Measurements from ENCODE around the gene KPNA4.
A peak's percentile ranks its signal among the peaks of the same experiment; 100 is the strongest.

The KPNA4 gene

DNA sequence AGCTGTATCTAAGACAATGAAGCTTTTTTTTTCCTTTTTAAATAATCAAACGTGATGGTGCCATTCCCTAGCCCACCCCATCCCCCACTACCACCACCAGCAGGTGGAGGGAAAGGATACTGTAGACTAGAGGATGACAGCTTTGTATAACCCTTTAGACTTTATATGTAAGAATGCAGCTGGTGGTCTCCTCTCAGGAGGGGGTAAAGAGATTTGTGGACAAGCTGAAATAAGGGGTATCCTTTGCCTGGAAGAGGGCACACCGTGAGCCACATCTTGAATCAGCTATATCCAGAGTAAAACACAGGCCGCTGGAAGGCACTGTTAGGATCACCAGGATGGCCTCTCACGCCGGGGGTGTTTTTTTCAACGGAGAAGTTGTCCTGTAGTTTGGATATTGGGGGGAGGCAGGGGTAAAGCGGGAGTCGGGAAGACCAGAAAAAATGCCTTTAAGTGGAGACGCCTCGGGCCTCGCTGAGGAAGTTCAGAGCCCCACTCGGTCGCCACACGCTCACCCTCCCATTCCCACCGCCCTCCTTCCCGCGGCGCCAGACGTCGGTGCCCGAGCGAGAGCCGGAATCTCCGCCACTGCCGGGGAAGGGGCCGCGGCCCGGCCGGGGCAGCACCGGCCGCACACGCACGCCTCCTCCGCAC is 986 bp downstream of the KPNA4 start:
- ATAC-seq = no peak
- no peak for TF ChIP-seq BACH2 (CRISPR knock-in tag; IDR thresholded peaks at IDR 0.05; ENCODE audit: borderline replicate concordance)
- TF ChIP-seq, protein P1, sequence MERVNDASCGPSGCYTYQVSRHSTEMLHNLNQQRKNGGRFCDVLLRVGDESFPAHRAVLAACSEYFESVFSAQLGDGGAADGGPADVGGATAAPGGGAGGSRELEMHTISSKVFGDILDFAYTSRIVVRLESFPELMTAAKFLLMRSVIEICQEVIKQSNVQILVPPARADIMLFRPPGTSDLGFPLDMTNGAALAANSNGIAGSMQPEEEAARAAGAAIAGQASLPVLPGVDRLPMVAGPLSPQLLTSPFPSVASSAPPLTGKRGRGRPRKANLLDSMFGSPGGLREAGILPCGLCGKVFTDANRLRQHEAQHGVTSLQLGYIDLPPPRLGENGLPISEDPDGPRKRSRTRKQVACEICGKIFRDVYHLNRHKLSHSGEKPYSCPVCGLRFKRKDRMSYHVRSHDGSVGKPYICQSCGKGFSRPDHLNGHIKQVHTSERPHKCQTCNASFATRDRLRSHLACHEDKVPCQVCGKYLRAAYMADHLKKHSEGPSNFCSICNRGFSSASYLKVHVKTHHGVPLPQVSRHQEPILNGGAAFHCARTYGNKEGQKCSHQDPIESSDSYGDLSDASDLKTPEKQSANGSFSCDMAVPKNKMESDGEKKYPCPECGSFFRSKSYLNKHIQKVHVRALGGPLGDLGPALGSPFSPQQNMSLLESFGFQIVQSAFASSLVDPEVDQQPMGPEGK (CRISPR knock-in tag; IDR thresholded peaks at IDR 0.05; ENCODE audit: borderline replicate concordance) = no peak
- TF ChIP-seq ESRRG (CRISPR knock-in tag; IDR thresholded peaks at IDR 0.05) = no peak
- TF ChIP-seq, protein P2, sequence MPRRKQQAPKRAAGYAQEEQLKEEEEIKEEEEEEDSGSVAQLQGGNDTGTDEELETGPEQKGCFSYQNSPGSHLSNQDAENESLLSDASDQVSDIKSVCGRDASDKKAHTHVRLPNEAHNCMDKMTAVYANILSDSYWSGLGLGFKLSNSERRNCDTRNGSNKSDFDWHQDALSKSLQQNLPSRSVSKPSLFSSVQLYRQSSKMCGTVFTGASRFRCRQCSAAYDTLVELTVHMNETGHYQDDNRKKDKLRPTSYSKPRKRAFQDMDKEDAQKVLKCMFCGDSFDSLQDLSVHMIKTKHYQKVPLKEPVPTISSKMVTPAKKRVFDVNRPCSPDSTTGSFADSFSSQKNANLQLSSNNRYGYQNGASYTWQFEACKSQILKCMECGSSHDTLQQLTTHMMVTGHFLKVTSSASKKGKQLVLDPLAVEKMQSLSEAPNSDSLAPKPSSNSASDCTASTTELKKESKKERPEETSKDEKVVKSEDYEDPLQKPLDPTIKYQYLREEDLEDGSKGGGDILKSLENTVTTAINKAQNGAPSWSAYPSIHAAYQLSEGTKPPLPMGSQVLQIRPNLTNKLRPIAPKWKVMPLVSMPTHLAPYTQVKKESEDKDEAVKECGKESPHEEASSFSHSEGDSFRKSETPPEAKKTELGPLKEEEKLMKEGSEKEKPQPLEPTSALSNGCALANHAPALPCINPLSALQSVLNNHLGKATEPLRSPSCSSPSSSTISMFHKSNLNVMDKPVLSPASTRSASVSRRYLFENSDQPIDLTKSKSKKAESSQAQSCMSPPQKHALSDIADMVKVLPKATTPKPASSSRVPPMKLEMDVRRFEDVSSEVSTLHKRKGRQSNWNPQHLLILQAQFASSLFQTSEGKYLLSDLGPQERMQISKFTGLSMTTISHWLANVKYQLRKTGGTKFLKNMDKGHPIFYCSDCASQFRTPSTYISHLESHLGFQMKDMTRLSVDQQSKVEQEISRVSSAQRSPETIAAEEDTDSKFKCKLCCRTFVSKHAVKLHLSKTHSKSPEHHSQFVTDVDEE (CRISPR knock-in tag; IDR thresholded peaks at IDR 0.05) = no peak
- TF ChIP-seq, protein P3, sequence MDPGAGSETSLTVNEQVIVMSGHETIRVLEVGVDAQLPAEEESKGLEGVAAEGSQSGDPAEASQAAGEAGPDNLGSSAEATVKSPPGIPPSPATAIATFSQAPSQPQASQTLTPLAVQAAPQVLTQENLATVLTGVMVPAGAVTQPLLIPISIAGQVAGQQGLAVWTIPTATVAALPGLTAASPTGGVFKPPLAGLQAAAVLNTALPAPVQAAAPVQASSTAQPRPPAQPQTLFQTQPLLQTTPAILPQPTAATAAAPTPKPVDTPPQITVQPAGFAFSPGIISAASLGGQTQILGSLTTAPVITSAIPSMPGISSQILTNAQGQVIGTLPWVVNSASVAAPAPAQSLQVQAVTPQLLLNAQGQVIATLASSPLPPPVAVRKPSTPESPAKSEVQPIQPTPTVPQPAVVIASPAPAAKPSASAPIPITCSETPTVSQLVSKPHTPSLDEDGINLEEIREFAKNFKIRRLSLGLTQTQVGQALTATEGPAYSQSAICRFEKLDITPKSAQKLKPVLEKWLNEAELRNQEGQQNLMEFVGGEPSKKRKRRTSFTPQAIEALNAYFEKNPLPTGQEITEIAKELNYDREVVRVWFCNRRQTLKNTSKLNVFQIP (CRISPR knock-in tag; IDR thresholded peaks at IDR 0.05; ENCODE audit: borderline replicate concordance, low read depth) = no peak

DNA sequence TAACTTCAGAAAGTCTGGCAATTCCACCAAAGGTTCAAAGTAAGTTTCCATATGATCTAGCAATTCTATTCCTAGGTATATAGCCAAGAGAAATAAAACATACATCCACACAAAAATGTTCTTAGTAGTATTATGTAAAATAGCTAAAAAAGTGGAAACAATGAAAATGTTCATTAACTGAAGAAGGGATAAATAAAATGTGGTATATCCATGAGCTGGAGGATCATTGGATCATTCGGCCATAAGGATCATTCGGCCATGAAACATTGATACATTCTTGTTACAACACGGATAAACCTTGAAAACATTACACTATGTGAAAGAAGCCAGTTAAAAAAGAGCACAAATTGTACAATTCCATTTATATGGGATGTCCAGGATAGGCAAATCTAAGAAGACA is 2.4 kb downstream of the KPNA4 start:
- peak; percentile 95 for TF ChIP-seq ZNF8 (CRISPR knock-in tag; IDR thresholded peaks at IDR 0.05)
- no peak for TF ChIP-seq ZFP30 (CRISPR knock-in tag; IDR thresholded peaks at IDR 0.05)
- TF ChIP-seq CSDC2 (CRISPR knock-in tag; IDR thresholded peaks at IDR 0.05) = no peak
- no peak for TF ChIP-seq ZNF565 (CRISPR knock-in tag; conservative IDR thresholded peaks at IDR 0.05; ENCODE audit: low read depth)
- no peak for TF ChIP-seq BACH2 (CRISPR knock-in tag; IDR thresholded peaks at IDR 0.05; ENCODE audit: borderline replicate concordance)
- TF ChIP-seq SNAI2 (CRISPR knock-in tag; IDR thresholded peaks at IDR 0.05) = no peak
- no peak for ATAC-seq

DNA sequence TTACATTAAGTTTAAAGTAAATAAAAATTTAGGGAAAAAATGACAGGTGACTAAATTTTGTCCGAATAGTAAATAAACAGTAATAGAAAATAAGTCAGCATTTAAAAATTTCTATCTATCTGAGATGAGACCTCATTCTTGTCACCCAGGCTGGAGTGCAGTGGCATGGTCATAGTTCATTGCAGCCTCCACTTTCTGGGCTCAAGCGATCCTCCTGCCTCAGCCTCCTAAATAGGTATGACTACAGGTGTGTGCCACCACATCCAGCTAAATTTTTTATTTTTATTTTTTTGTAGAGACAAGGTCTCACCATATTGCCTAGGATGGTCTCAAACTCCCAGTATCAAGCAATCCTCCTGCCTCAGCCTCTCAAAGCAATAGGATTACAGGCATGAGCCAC is 7.8 kb downstream of the KPNA4 start:
- ATAC-seq = no peak
- TF ChIP-seq ZFP3 (CRISPR knock-in tag; IDR thresholded peaks at IDR 0.05) = no peak
- TF ChIP-seq, protein P4, sequence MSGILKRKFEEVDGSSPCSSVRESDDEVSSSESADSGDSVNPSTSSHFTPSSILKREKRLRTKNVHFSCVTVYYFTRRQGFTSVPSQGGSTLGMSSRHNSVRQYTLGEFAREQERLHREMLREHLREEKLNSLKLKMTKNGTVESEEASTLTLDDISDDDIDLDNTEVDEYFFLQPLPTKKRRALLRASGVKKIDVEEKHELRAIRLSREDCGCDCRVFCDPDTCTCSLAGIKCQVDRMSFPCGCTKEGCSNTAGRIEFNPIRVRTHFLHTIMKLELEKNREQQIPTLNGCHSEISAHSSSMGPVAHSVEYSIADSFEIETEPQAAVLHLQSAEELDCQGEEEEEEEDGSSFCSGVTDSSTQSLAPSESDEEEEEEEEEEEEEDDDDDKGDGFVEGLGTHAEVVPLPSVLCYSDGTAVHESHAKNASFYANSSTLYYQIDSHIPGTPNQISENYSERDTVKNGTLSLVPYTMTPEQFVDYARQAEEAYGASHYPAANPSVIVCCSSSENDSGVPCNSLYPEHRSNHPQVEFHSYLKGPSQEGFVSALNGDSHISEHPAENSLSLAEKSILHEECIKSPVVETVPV (CRISPR knock-in tag; IDR thresholded peaks at IDR 0.05) = no peak
- no peak for TF ChIP-seq RARB (CRISPR knock-in tag; IDR thresholded peaks at IDR 0.05)
- no peak for TF ChIP-seq GLIS3 (CRISPR knock-in tag; IDR thresholded peaks at IDR 0.05)
- no peak for TF ChIP-seq ARNTL (CRISPR knock-in tag; IDR thresholded peaks at IDR 0.05; ENCODE audit: borderline replicate concordance, low read depth)
- TF ChIP-seq SNAI2 (CRISPR knock-in tag; IDR thresholded peaks at IDR 0.05) = no peak
- no peak for TF ChIP-seq BACH2 (CRISPR knock-in tag; IDR thresholded peaks at IDR 0.05; ENCODE audit: borderline replicate concordance)
- TF ChIP-seq ZNF8 (CRISPR knock-in tag; IDR thresholded peaks at IDR 0.05) = no peak
- TF ChIP-seq TCF4 (CRISPR knock-in tag; IDR thresholded peaks at IDR 0.05; ENCODE audit: borderline replicate concordance) = no peak
- no peak for TF ChIP-seq TOX (CRISPR knock-in tag; IDR thresholded peaks at IDR 0.05; ENCODE audit: borderline replicate concordance)
- no peak for TF ChIP-seq ESRRG (CRISPR knock-in tag; IDR thresholded peaks at IDR 0.05)
- TF ChIP-seq CSDC2 (CRISPR knock-in tag; IDR thresholded peaks at IDR 0.05) = no peak
- TF ChIP-seq PPARA (CRISPR knock-in tag; IDR thresholded peaks at IDR 0.05; ENCODE audit: borderline replicate concordance) = no peak

DNA sequence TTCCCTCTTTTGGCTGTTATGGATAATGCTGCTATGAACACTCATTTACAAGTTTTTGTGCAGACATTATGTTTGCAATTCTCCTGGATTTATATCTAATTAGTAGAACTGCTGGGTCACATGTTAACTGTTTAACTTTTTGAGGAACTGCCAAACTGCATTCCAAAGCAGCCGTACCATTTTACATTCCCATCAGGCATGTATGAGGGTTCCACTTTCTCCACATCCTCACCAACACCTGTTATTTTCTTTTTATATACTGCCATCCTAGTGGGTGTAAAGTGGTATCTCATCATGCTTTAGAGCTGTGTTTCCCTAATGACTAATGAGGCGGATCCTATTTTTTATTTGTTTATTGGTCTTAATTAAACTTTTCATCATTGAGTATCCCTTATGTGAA is 9.2 kb downstream of the KPNA4 start:
- ATAC-seq = no peak
- TF ChIP-seq ZNF565 (CRISPR knock-in tag; conservative IDR thresholded peaks at IDR 0.05; ENCODE audit: low read depth) (no peak), TOX (CRISPR knock-in tag; IDR thresholded peaks at IDR 0.05; ENCODE audit: borderline replicate concordance) (no peak), ESRRG (CRISPR knock-in tag; IDR thresholded peaks at IDR 0.05) (no peak), PPARA (CRISPR knock-in tag; IDR thresholded peaks at IDR 0.05; ENCODE audit: borderline replicate concordance) (no peak), RARB (CRISPR knock-in tag; IDR thresholded peaks at IDR 0.05) (no peak), ZFP3 (CRISPR knock-in tag; IDR thresholded peaks at IDR 0.05) (no peak), CSDC2 (CRISPR knock-in tag; IDR thresholded peaks at IDR 0.05) (no peak), ZC3H10 (CRISPR knock-in tag; IDR thresholded peaks at IDR 0.05) (no peak), SNAI2 (CRISPR knock-in tag; IDR thresholded peaks at IDR 0.05) (no peak), ARNTL (CRISPR knock-in tag; IDR thresholded peaks at IDR 0.05; ENCODE audit: borderline replicate concordance, low read depth) (no peak), ISL1 (CRISPR knock-in tag; IDR thresholded peaks at IDR 0.05) (no peak), OSR1 (CRISPR knock-in tag; IDR thresholded peaks at IDR 0.05) (no peak)
- TF ChIP-seq, protein P4 (CRISPR knock-in tag; IDR thresholded peaks at IDR 0.05) = no peak
- TF ChIP-seq, protein P5, sequence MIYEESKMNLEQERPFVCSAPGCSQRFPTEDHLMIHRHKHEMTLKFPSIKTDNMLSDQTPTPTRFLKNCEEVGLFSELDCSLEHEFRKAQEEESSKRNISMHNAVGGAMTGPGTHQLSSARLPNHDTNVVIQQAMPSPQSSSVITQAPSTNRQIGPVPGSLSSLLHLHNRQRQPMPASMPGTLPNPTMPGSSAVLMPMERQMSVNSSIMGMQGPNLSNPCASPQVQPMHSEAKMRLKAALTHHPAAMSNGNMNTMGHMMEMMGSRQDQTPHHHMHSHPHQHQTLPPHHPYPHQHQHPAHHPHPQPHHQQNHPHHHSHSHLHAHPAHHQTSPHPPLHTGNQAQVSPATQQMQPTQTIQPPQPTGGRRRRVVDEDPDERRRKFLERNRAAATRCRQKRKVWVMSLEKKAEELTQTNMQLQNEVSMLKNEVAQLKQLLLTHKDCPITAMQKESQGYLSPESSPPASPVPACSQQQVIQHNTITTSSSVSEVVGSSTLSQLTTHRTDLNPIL (CRISPR knock-in tag; IDR thresholded peaks at IDR 0.05; ENCODE audit: low read depth) = no peak
- TF ChIP-seq, protein P1 (CRISPR knock-in tag; IDR thresholded peaks at IDR 0.05; ENCODE audit: borderline replicate concordance) = no peak

Measured in SK-N-SH treated with all-trans-retinoic acid at 6 μM for 48 hours (cell line).